ENCODE measurements around the gene ARHGAP35.

Gene ARHGAP35

DNA sequence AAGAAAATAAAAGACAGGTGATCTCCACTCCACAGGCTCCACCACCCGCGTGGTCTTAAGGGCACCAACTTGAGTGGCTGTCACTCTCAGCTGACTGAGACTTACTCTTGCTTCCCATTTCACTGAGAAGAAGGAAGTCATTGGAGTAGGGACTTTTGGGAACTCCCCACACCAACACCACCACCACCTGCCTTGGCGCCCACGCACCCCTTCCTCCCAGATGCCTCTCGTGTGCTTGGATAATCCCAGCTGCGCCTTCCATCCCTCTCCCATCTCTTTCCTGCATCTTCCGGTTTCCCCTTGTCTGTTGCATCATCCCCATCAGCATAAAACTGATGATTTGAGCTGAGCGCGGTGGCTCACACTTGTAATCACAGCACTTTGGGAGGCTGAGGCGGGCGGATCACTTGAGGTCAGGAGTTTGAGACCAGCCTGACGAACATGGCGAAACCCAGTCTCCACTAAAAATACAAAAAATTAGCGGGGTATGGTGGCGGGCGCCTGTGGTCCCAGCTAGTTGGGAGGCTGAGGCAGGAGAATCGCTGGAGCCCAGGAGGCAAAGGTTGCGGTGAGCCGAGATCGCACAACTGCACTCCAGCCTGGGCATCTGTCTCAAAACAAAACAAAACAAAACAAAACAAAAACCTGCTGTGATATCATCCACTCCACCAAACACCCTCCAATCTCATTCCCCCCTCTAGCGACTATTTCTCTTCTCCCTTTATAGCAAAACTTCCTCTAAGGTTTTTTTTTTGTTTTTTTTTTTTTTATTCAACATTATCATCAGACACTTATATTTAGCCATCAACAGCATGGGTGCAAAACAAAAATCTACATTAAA is 35.7 kb upstream of the ARHGAP35 start:
- Histone ChIP-seq H3K4me2 (peak overlapping the region; percentile 70), H3K4me3 (no peak overlapping the region; the same call in 1 of the 2 replicates)

GRCh38 chr19:46825731-46826055 is 35.1 kb upstream of the ARHGAP35 start:
- H4K20me1 ChIP-seq: no peaks in the 10 kb centered on the region
- H3K4me2 ChIP-seq: peak overlapping the region; percentile 70
- H3K36me3 ChIP-seq: no peaks in the 10 kb centered on the region
- H3K4me1 ChIP-seq: peaks cover 83% of the 10 kb centered on the region
- H3K9ac ChIP-seq: no peak overlapping the region; the same call in 1 of the 2 replicates
- no peak for TF ChIP-seq Cebpa-rat (IDR thresholded peaks at IDR 0.05)
- H3K4me3 ChIP-seq: no peak overlapping the region
- H3K27ac ChIP-seq: no peak overlapping the region
- no peaks in the 10 kb centered on the region for H3K27me3 ChIP-seq
- H3K9me3 ChIP-seq: no peaks in the 10 kb centered on the region

More for the DNA sequence above, 35.7 kb upstream of the ARHGAP35 start:
- TF ChIP-seq Cebpa-rat (IDR thresholded peaks at IDR 0.05): no peak
- Histone ChIP-seq H3K4me1 (peaks cover 83% of the 10 kb centered on the region), H4K20me1 (no peaks in the 10 kb centered on the region), H3K9ac (peak overlapping the region; percentile 34; the same call in 1 of the 2 replicates), H3K36me3 (no peaks in the 10 kb centered on the region), H3K27me3 (no peaks in the 10 kb centered on the region), H3K9me3 (no peaks in the 10 kb centered on the region), H3K27ac (peak overlapping the region; percentile 79)

GRCh38 chr19:46828484-46828883 is 32.3 kb upstream of the ARHGAP35 start:
- no peaks in the 10 kb centered on the region for H3K9me3 ChIP-seq
- H3K27ac ChIP-seq: no peak overlapping the region
- no peak overlapping the region for H3K4me2 ChIP-seq
- H4K20me1 ChIP-seq: no peaks in the 10 kb centered on the region
- no peaks in the 10 kb centered on the region for H3K27me3 ChIP-seq
- H3K4me3 ChIP-seq: no peak overlapping the region
- no peak overlapping the region for H3K9ac ChIP-seq
- H3K4me1 ChIP-seq: peaks cover 64% of the 10 kb centered on the region
- H3K36me3 ChIP-seq: no peaks in the 10 kb centered on the region
- no peak for TF ChIP-seq Cebpa-rat (IDR thresholded peaks at IDR 0.05)

GRCh38 chr19:46830864-46831263 is 29.9 kb upstream of the ARHGAP35 start:
- Histone ChIP-seq H3K27me3 (no peaks in the 10 kb centered on the region), H3K4me1 (peaks cover 40% of the 10 kb centered on the region), H3K36me3 (peaks cover 5% of the 10 kb centered on the region; the same call in 1 of the 2 replicates), H3K9me3 (no peaks in the 10 kb centered on the region), H4K20me1 (no peaks in the 10 kb centered on the region), H3K27ac (0 out of 2 replicates have a peak overlapping the region, but pooled peaks have one; percentile 0), H3K9ac (no peak overlapping the region), H3K4me2 (no peak overlapping the region), H3K4me3 (no peak overlapping the region)
- TF ChIP-seq Cebpa-rat (IDR thresholded peaks at IDR 0.05): no peak

- Histone ChIP-seq H3K4me1 (peaks cover 22% of the 10 kb centered on the region), H3K9ac (no peak overlapping the region), H4K20me1 (no peaks in the 10 kb centered on the region), H3K9me3 (no peaks in the 10 kb centered on the region), H3K4me2 (no peak overlapping the region), H3K27me3 (no peaks in the 10 kb centered on the region), H3K4me3 (no peak overlapping the region), H3K36me3 (peaks cover 37% of the 10 kb centered on the region), H3K27ac (no peak overlapping the region)
- TF ChIP-seq Cebpa-rat (IDR thresholded peaks at IDR 0.05): no peak
Observed at GRCh38 chr19:46834121-46834520, 26.7 kb upstream of the ARHGAP35 start.

DNA sequence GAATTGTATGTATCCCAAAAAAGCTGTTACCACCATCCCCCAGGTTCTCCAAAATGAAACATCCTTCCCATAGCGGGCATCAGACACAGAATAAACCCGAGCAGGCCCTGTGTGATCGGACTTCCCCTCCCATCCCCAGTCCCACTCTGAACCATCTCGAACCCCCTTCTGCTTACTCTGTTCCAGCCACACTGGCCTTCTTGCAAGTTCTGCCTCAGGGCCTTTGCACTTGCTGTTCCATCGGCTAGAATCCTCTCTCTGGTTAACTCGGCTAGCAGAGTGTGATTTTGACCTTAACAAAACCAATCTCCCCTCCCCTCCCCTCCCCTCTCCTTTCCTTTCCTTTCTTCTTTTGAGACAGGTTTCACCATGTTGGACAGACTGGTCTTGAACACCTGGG is 25.8 kb upstream of the ARHGAP35 start:
- Histone ChIP-seq H3K4me2 (no peak overlapping the region), H3K4me3 (no peak overlapping the region), H3K9me3 (no peaks in the 10 kb centered on the region), H3K36me3 (peaks cover 46% of the 10 kb centered on the region), H3K9ac (no peak overlapping the region), H3K27me3 (no peaks in the 10 kb centered on the region), H3K27ac (no peak overlapping the region), H4K20me1 (no peaks in the 10 kb centered on the region), H3K4me1 (peaks cover 13% of the 10 kb centered on the region)
- no peak for TF ChIP-seq Cebpa-rat (IDR thresholded peaks at IDR 0.05)

DNA sequence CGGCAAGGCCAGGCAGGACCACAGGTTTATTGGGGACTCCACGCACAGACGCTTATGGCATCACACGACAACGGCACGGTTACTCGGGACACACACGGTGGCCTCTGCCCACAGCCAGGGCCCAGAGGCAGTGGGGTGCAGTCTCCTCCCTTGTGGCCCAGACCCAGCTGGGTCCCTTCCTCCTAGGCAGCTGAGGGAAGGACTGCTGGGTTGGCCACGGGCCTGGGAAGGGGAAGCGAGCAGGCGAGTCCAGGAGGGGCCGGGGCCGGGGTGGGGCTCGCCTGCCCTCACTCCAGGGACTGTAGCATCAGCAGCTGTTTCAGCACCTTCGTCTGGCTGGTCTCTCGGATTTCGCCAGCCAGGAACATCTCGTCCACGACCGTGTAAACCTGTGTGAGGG is 22.6 kb upstream of the ARHGAP35 start:
- no peak for TF ChIP-seq Cebpa-rat (IDR thresholded peaks at IDR 0.05)
- Histone ChIP-seq H3K27me3 (no peaks in the 10 kb centered on the region), H4K20me1 (peaks cover 7% of the 10 kb centered on the region; the same call in 1 of the 2 replicates), H3K4me1 (no peaks in the 10 kb centered on the region), H3K9me3 (no peaks in the 10 kb centered on the region), H3K27ac (no peak overlapping the region), H3K9ac (no peak overlapping the region), H3K4me3 (no peak overlapping the region), H3K4me2 (no peak overlapping the region), H3K36me3 (peaks cover 71% of the 10 kb centered on the region)

GRCh38 chr19:46839752-46840497 is 20.9 kb upstream of the ARHGAP35 start:
- Histone ChIP-seq H3K4me3 (no peak overlapping the region), H3K27me3 (no peaks in the 10 kb centered on the region), H3K9me3 (no peaks in the 10 kb centered on the region), H3K27ac (no peak overlapping the region), H3K36me3 (peaks cover 89% of the 10 kb centered on the region), H3K9ac (no peak overlapping the region), H4K20me1 (peaks cover 7% of the 10 kb centered on the region; the same call in 1 of the 2 replicates), H3K4me2 (no peak overlapping the region), H3K4me1 (no peaks in the 10 kb centered on the region)
- no peak for TF ChIP-seq Cebpa-rat (IDR thresholded peaks at IDR 0.05)

DNA sequence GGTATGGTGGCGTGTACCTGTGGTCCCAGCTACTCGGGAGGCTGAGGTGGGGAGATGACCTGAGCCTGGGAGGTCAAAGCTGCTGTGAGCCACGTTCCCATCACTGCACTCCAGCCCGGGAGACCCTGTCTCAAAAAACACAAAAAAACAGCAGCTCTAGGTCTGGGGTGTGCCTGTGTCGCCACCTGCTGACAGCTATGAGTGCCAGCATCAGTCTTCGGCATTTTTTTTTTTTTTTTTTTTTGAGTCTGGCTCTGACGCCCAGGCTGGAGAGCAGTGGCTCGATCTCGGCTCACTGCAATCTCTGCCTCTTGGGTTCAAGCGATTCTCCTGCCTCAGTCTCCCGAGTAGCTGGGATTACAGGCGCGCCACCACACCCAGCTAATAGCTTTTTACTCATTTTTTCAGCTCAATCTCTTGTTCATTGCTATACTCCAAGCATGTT is 20.3 kb upstream of the ARHGAP35 start:
- H3K36me3 ChIP-seq: peaks cover 89% of the 10 kb centered on the region
- peaks cover 7% of the 10 kb centered on the region; the same call in 1 of the 2 replicates for H4K20me1 ChIP-seq
- H3K4me1 ChIP-seq: no peaks in the 10 kb centered on the region
- H3K4me2 ChIP-seq: no peak overlapping the region
- no peaks in the 10 kb centered on the region for H3K27me3 ChIP-seq
- no peak overlapping the region for H3K4me3 ChIP-seq
- H3K27ac ChIP-seq: no peak overlapping the region
- H3K9ac ChIP-seq: no peak overlapping the region
- TF ChIP-seq Cebpa-rat (IDR thresholded peaks at IDR 0.05): no peak
- H3K9me3 ChIP-seq: no peaks in the 10 kb centered on the region

Measured in BLaER1 (cell line).